Activated CD4-positive, CD25-positive, alpha-beta regulatory T cell treated with anti-CD3 and anti-CD28 coated beads, Interleukin-2, amount 50 U/mL, for 72 hours (primary cell): ENCODE measurements around the gene C19orf25.
"Not testable (repeated sequence)": the region's sequence is repeated elsewhere in the genome, so short reads cannot be mapped to it uniquely, and the experiment has no call there.

Source experiments
- DNase-seq: peaks from one replicate; pipeline ENCODE4 v3.0.0; 2021

C19orf25 gene

GRCh38 chr19:1495051-1495798 is 16.2 kb upstream of the C19orf25 start:
- no peak for DNase-seq

GRCh38 chr19:1494115-1494815 is 15.2 kb upstream of the C19orf25 start:
- DNase-seq: no peak

- DNase-seq: no peak
These were observed 13.5 kb upstream of the C19orf25 start for GRCh38 chr19:1492474-1493006.

GRCh38 chr19:1491849-1492170 is 12.8 kb upstream of the C19orf25 start:
- DNase-seq: no peak

GRCh38 chr19:1491114-1491848 is 12.3 kb upstream of the C19orf25 start, which contains the start of gene REEP6:
Gene REEP6, plus strand, starts transcription at chr19:1491181. Its CDS starts 89 bp downstream, at chr19:1491270.
- DNase-seq: no peak

- DNase-seq: peak; percentile 97
These were observed 11.5 kb upstream of the C19orf25 start, which contains the start of gene PCSK4 for GRCh38 chr19:1490311-1491113. Gene PCSK4, minus strand, starts transcription at chr19:1490350. Its CDS starts 4 bp downstream, at chr19:1490346.

- DNase-seq: no peak
These were observed 10.7 kb upstream of the C19orf25 start for GRCh38 chr19:1489463-1490310.

- no peak for DNase-seq
These were observed 9.2 kb upstream of the C19orf25 start for GRCh38 chr19:1488282-1488601.

GRCh38 chr19:1487576-1488281 is 8.7 kb upstream of the C19orf25 start:
- no peak for DNase-seq

GRCh38 chr19:1486720-1487575 is 7.9 kb upstream of the C19orf25 start:
- DNase-seq: no peak

GRCh38 chr19:1483979-1484428 is 5.0 kb upstream of the C19orf25 start:
- no peak for DNase-seq

- DNase-seq: no peak
These were observed 4.3 kb upstream of the C19orf25 start for GRCh38 chr19:1483131-1483978.

GRCh38 chr19:1482361-1483130 is 3.5 kb upstream of the C19orf25 start:
- no peak for DNase-seq

GRCh38 chr19:1481893-1482360 is 2.9 kb upstream of the C19orf25 start:
- DNase-seq: no peak

- DNase-seq: no peak
These were observed 2.3 kb upstream of the C19orf25 start for GRCh38 chr19:1481224-1481892.

- not testable (repeated sequence) for DNase-seq
These were observed 2.0 kb downstream of the C19orf25 start for GRCh38 chr19:1477056-1477455.

- DNase-seq: no peak
These were observed 3.1 kb downstream of the C19orf25 start for GRCh38 chr19:1475751-1476437.
